Psoas muscle (tissue), 8 donors: ENCODE measurements around the gene ZNF35. TPM values are rescaled to one million over a fixed set of nuclear protein-coding genes. Genes with fewer than 3 reads are reported as not detected.

Experiments
- ATAC-seq, 4 donors: fragments of 200-7000 bp; cut with Tn5 transposase; one replicate each; pipeline ENCODE4 v1.9.1; 2020; ENCODE audit warnings: moderate library complexity in 3 of 4, mild to moderate bottlenecking in 2 of 4
- DNase-seq, 2 donors: peaks; one replicate each; pipeline ENCODE4 v3.0.0-alpha.2; 2020
- H3K27ac ChIP-seq: fragments of 200-600 bp; one replicate; pipeline ENCODE4 v1.8.0; 2022
- H3K27me3 ChIP-seq, 3 donors: fragments of 200-600 bp in 1 of 3; one replicate each; pipeline versions ENCODE4 v1.6.1 to v1.8.0; 2013 to 2022; ENCODE audit warnings: low read length in 2 of 3, mild to moderate bottlenecking in 2 of 3, moderate library complexity in 1 of 3; ENCODE audit not compliant: insufficient read depth in 3 of 3
- H3K36me3 ChIP-seq, 2 donors: fragments of 200-600 bp in 1 of 2; one replicate each; pipeline versions ENCODE4 v1.6.1 to v1.8.0; 2013 to 2022; ENCODE audit warnings: low read depth in 1 of 2, mild to moderate bottlenecking in 1 of 2, moderate library complexity in 1 of 2; ENCODE audit not compliant: insufficient read depth in 1 of 2
- H3K4me1 ChIP-seq: fragments of 200-600 bp; one replicate; pipeline ENCODE4 v1.8.0; 2022
- H3K4me3 ChIP-seq: fragments of 200-600 bp; one replicate; pipeline ENCODE4 v1.8.0; 2022; ENCODE audit warnings: mild to moderate bottlenecking
- H3K9me3 ChIP-seq: fragments of 200-600 bp; one replicate; pipeline ENCODE4 v1.8.0; 2022
- WGBS, 3 donors: extraction: QIAGEN DNeasy Blood & Tissue Kit; methylation state at CpG; one replicate each; pipeline versions ENCODE4 v1.1.6 to v1.1.7; 2013; 5-methylcytosine and 5-hydroxymethylcytosine counted together
- intact Hi-C, 2 donors: fragments of 100-400 bp; cut with DNase I; formaldehyde crosslinking; loops; one replicate each; pipeline versions ENCODE4 v1.11.0 to v1.14.2; 2022
- polyA plus RNA-seq, 3 donors: library from polyadenylated mRNA; stranded (reverse); fragments of 200-250 nt; gene quantifications; one replicate each; pipeline ENCODE4 v1.2.3, GENCODE V29; 2013
- total RNA-seq, 4 donors: library from RNA; stranded (reverse); fragmentation: NEBNext Ultra II Directional in 2 of 4; extraction: Animal tissue kit (Norgen Biotek cat#: 25700) in 2 of 4; gene quantifications; one replicate each; pipeline versions ENCODE4 v1.2.1 to v1.2.4, GENCODE V29; 2021 to 2023
- TF ChIP-seq, protein P1 (sequence below): fragments of 200-600 bp; IDR thresholded peaks from one replicate; pipeline ENCODE4 v1.8.0; 2022; ENCODE audit warnings: antibody characterized with exemption
- donor health status: healthy with polysubstance abuse.
- donor health status: DM: no; HTN: no; CAD: no; lungs with moderate emphysema.
- donor health status: Bipolar disorder and iron deficiency.
- donor health status: healthy.
- donor health status: DM: yes; HTN: yes; CAD: no.
- donor health status: DM: no; HTN: no; CAD: no.
- donor health status: DM: no; HTN: no; CAD: no.
- donor health status: DM: yes; HTN: yes; CAD: no.

Gene ZNF35
- total and polyA plus RNA-seq, 7 donors: 2.8 to 13.7 (median 4.8) TPM

DNA sequence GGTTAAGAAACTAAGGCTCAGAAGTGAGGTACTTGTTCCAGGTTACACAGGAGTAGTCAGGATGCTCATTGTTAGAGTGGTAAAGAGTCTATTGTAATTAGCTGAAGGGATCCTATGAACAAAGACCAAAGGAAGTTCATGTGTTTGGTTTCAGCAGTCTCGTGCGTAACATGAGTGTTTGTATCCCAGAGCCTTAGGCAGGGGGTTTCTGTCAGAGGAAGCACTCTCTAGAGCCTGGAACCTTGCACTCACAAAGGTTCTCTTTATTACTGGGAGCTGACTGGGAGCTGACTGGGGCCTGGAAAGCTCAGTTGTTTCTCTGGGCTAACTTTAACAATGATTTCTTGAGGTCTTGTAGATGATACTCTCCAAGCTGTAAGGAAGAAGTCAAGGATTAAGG is 19.8 kb upstream of the ZNF35 start:
- TF ChIP-seq, protein P1, sequence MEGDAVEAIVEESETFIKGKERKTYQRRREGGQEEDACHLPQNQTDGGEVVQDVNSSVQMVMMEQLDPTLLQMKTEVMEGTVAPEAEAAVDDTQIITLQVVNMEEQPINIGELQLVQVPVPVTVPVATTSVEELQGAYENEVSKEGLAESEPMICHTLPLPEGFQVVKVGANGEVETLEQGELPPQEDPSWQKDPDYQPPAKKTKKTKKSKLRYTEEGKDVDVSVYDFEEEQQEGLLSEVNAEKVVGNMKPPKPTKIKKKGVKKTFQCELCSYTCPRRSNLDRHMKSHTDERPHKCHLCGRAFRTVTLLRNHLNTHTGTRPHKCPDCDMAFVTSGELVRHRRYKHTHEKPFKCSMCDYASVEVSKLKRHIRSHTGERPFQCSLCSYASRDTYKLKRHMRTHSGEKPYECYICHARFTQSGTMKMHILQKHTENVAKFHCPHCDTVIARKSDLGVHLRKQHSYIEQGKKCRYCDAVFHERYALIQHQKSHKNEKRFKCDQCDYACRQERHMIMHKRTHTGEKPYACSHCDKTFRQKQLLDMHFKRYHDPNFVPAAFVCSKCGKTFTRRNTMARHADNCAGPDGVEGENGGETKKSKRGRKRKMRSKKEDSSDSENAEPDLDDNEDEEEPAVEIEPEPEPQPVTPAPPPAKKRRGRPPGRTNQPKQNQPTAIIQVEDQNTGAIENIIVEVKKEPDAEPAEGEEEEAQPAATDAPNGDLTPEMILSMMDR: no peak
- Histone ChIP-seq H3K36me3 (peaks cover 5 to 49% of the 10 kb centered on the region in 2 donors), H3K4me1 (peaks cover 13% of the 10 kb centered on the region), H3K9me3 (no peaks in the 10 kb centered on the region), H3K27me3 (no peaks in the 10 kb centered on the region), H3K4me3 (no peak overlapping the region), H3K27ac (no peak overlapping the region)
- intact Hi-C loops: loop anchor here in 1 of 2 donors (5.0 to 10.0 kb wide), 2 partner anchors 86 to 306 kb away; partner anchors contain the start of gene ZNF502
- ATAC-seq: no peak
- WGBS, 3 donors: 76 to 83% (median 83%) methylated on average over 2 of the region's 2 CpGs
- no peak for DNase-seq

DNA sequence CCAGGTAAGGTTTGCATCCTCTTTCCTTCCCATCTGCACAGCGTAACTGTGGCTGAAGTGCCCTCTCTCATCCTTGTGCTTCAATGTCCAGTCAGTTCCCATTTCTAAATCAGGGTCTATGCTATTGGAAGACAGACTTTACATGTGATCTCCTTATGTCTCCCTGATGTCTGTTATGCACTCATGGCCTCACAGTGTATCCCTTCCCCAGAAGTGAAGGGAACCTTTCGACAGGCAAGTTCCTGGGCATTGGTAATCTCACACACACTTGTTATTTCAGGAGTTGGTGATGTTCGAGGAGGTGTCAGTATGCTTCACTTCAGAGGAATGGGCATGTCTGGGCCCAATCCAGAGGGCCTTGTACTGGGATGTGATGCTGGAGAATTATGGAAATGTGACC is 16.3 kb upstream of the ZNF35 start:
- H3K36me3 ChIP-seq: peaks cover 5 to 84% of the 10 kb centered on the region in 2 donors
- TF ChIP-seq, protein P1: no peak
- H3K27ac ChIP-seq: no peak overlapping the region
- DNase-seq: no peak
- H3K9me3 ChIP-seq: no peaks in the 10 kb centered on the region
- H3K27me3 ChIP-seq: no peaks in the 10 kb centered on the region
- intact Hi-C loops: no loop called here
- no peak overlapping the region for H3K4me3 ChIP-seq
- no peak for ATAC-seq
- 95 to 97% (median 97%) methylated on average over 3 of the region's 3 CpGs for WGBS, 3 donors
- H3K4me1 ChIP-seq: no peaks in the 10 kb centered on the region

DNA sequence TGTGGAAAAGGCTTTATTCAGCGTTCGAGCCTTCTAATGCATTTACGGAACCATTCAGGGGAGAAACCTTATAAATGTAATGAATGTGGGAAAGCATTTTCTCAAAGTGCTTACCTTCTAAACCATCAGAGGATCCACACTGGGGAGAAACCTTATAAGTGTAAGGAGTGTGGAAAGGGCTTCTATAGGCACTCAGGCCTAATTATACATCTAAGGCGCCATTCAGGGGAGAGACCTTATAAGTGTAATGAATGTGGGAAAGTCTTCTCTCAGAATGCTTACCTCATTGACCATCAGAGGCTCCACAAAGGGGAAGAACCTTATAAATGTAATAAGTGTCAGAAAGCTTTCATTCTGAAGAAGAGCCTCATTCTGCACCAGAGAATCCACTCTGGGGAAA is 6.2 kb upstream of the ZNF35 start:
- Histone ChIP-seq H3K9me3 (peaks cover 53% of the 10 kb centered on the region), H3K27me3 (no peaks in the 10 kb centered on the region), H3K27ac (no peak overlapping the region), H3K4me3 (no peak overlapping the region), H3K4me1 (no peaks in the 10 kb centered on the region), H3K36me3 (peaks cover 24 to 63% of the 10 kb centered on the region in 2 donors)
- intact Hi-C loops: no loop called here
- TF ChIP-seq, protein P1: no peak
- ATAC-seq (no peak), DNase-seq (no peak)
- 97 to 100% (median 99%) methylated on average over 4 of the region's 4 CpGs for WGBS, 3 donors

DNA sequence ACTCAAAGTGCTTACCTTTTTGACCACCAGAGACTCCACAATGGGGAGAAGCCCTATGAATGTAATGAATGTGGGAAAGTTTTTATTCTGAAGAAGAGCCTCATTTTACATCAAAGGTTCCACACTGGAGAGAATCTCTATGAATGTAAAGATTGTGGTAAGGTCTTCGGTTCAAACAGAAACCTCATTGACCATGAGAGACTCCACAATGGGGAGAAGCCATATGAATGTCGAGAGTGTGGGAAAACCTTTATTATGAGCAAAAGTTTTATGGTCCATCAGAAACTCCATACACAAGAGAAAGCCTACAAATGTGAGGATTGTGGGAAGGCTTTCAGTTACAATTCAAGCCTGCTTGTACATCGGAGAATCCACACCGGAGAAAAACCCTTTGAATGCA is 5.5 kb upstream of the ZNF35 start:
- ATAC-seq (no peak), DNase-seq (no peak)
- TF ChIP-seq, protein P1: no peak
- intact Hi-C loops: no loop called here
- no peak overlapping the region for H3K27ac ChIP-seq
- H3K27me3 ChIP-seq: no peaks in the 10 kb centered on the region
- no peak overlapping the region for H3K4me3 ChIP-seq
- WGBS, 3 donors: 98 to 99% (median 99%) methylated on average over 4 of the region's 4 CpGs
- peaks cover 53% of the 10 kb centered on the region for H3K9me3 ChIP-seq
- H3K4me1 ChIP-seq: no peaks in the 10 kb centered on the region
- peaks cover 24 to 57% of the 10 kb centered on the region in 2 donors for H3K36me3 ChIP-seq

DNA sequence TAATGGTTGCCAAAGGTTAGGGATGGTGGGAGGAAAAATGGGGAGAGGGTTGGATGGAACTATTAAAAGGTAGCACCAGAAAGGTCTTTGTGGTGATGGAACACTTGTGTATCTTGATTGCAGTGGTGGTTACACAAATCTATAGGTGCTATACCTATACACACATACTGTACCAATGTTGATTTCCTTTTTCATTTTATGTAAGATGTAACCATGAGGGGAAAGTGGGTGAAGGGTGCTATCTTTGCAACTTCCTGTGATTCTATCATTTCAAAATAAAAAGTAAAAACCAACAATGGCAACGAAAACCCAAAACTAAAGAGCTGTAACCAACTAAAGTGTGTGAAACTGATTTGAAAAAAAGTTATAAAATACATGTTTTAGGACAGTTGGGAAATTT is 761 bp upstream of the ZNF35 start:
- intact Hi-C loops: loop anchor here in 1 of 2 donors (2.0 kb wide), 1 partner anchor 23 kb away; the partner anchor contains the start of gene ZNF197
- DNase-seq (no peak), ATAC-seq (no peak)
- H3K36me3 ChIP-seq: peaks cover 20 to 32% of the 10 kb centered on the region in 2 donors
- TF ChIP-seq, protein P1: no peak
- WGBS, 3 donors: 89 to 94% (median 93%) methylated on average over 1 of the region's 1 CpG
- H3K27ac ChIP-seq: no peak overlapping the region
- no peak overlapping the region for H3K4me3 ChIP-seq
- H3K27me3 ChIP-seq: no peaks in the 10 kb centered on the region
- peaks cover 25% of the 10 kb centered on the region for H3K9me3 ChIP-seq
- peaks cover 8% of the 10 kb centered on the region for H3K4me1 ChIP-seq
